Measurements from ENCODE around the gene RORC. TPM values are rescaled to one million over a fixed set of nuclear protein-coding genes. Genes with fewer than 3 reads are reported as not detected.

The RORC gene
- polyA plus RNA-seq, 3 donors = 0.03 TPM; not detected in 2

- intact Hi-C loops (cut with micrococcal nuclease) = no loop called here
- Histone ChIP-seq H3K4me2 (replicated peaks; ENCODE audit: extremely low read depth, low read length, poor library complexity, severe bottlenecking) (no peak overlapping the region), H4K20me1 (ENCODE audit: insufficient read depth, low read length) (no peaks in the 10 kb centered on the region), H3K36me3 (replicated peaks in 1 of 2; ENCODE audit: control insufficient read depth in 1 of 2, insufficient read depth in 2 of 2, low read length in 2 of 2) (peaks cover 0 to 6% of the 10 kb centered on the region in 2 donors), H3K27ac (ENCODE audit: low read depth in 1 of 2, low read length in 2 of 2) (no peak overlapping the region), H3K4me1 (ENCODE audit: control insufficient read depth in 1 of 2, insufficient read depth in 2 of 2, low read length in 2 of 2) (peaks cover 19 to 23% of the 10 kb centered on the region in 2 donors), H2AFZ (ENCODE audit: insufficient read depth, low read depth, low read length, poor library complexity, severe bottlenecking) (no peak overlapping the region), H3K9ac (ENCODE audit: insufficient read depth, low read length, poor library complexity, severe bottlenecking) (no peak overlapping the region), H3K27me3 (ENCODE audit: control insufficient read depth in 2 of 2, insufficient read depth in 2 of 2, low read length in 2 of 2) (no peaks in the 10 kb centered on the region), H3K9me3 (replicated peaks in 1 of 2; ENCODE audit: control insufficient read depth in 1 of 2, insufficient read depth in 1 of 2, low read length in 2 of 2) (no peaks in the 10 kb centered on the region), H3K4me3 (replicated peaks in 1 of 3; ENCODE audit: low read depth in 2 of 3, low read length in 3 of 3) (no peak overlapping the region), H3K79me2 (ENCODE audit: insufficient read depth, low read length) (no peaks in the 10 kb centered on the region)
- Mint-ChIP-seq H3K4me1 (peaks cover 25% of the 10 kb centered on the region), H3K4me3 (no peak overlapping the region), H3K27me3 (ENCODE audit: low read depth in 3 of 3) (peaks cover 1 to 6% (median 1%) of the 10 kb centered on the region in 3 donors), H3K36me3 (peaks cover 6 to 13% of the 10 kb centered on the region in 2 donors), H3K9me3 (peaks cover 0 to 4% (median 0%) of the 10 kb centered on the region in 7 donors), H3K27ac (no peak overlapping the region)
- DNase-seq = no peak
- 71% methylated on average over 1 of the region's 5 CpGs for WGBS (ENCODE audit: insufficient coverage)
- TF ChIP-seq, protein P1, sequence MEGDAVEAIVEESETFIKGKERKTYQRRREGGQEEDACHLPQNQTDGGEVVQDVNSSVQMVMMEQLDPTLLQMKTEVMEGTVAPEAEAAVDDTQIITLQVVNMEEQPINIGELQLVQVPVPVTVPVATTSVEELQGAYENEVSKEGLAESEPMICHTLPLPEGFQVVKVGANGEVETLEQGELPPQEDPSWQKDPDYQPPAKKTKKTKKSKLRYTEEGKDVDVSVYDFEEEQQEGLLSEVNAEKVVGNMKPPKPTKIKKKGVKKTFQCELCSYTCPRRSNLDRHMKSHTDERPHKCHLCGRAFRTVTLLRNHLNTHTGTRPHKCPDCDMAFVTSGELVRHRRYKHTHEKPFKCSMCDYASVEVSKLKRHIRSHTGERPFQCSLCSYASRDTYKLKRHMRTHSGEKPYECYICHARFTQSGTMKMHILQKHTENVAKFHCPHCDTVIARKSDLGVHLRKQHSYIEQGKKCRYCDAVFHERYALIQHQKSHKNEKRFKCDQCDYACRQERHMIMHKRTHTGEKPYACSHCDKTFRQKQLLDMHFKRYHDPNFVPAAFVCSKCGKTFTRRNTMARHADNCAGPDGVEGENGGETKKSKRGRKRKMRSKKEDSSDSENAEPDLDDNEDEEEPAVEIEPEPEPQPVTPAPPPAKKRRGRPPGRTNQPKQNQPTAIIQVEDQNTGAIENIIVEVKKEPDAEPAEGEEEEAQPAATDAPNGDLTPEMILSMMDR (IDR thresholded peaks at IDR 0.05) = no peak
Measured at GRCh38 chr1:151871284-151872030, 39.9 kb upstream of the RORC start.

DNA sequence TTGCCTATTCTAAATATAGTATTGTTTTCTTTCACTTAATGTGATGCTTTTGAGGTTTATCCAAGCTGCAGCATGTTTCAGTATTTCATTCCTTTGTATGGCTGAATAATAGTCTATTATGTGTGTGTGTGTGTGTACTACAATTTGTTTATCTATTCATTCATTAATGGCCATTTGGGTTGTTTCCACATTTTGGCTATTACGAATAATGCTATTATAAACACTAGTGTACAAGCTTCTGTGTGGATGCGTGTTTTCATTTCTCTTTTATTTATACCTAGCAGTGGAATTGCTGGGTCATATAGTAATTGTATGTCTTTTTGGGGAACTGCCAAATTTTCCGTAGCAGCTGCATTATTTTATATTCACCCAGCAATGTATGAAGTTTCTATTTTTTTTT, 36.9 kb upstream of the RORC start:
- Histone ChIP-seq H3K36me3 (replicated peaks in 1 of 2; ENCODE audit: control insufficient read depth in 1 of 2, insufficient read depth in 2 of 2, low read length in 2 of 2) (no peaks in the 10 kb centered on the region), H3K27me3 (ENCODE audit: control insufficient read depth in 2 of 2, insufficient read depth in 2 of 2, low read length in 2 of 2) (no peaks in the 10 kb centered on the region), H3K27ac (ENCODE audit: low read depth in 1 of 2, low read length in 2 of 2) (no peak overlapping the region), H4K20me1 (ENCODE audit: insufficient read depth, low read length) (no peaks in the 10 kb centered on the region), H3K9me3 (replicated peaks in 1 of 2; ENCODE audit: control insufficient read depth in 1 of 2, insufficient read depth in 1 of 2, low read length in 2 of 2) (no peaks in the 10 kb centered on the region), H3K4me2 (replicated peaks; ENCODE audit: extremely low read depth, low read length, poor library complexity, severe bottlenecking) (no peak overlapping the region), H3K9ac (ENCODE audit: insufficient read depth, low read length, poor library complexity, severe bottlenecking) (no peak overlapping the region), H3K4me3 (replicated peaks in 1 of 3; ENCODE audit: low read depth in 2 of 3, low read length in 3 of 3) (no peak overlapping the region), H2AFZ (ENCODE audit: insufficient read depth, low read depth, low read length, poor library complexity, severe bottlenecking) (no peak overlapping the region), H3K79me2 (ENCODE audit: insufficient read depth, low read length) (no peaks in the 10 kb centered on the region), H3K4me1 (ENCODE audit: control insufficient read depth in 1 of 2, insufficient read depth in 2 of 2, low read length in 2 of 2) (peaks cover 20 to 25% of the 10 kb centered on the region in 2 donors)
- WGBS (ENCODE audit: insufficient coverage) = no CpG with 5 or more reads among the region's 3 CpGs
- peaks cover 0 to 5% of the 10 kb centered on the region in 2 donors for H3K36me3 Mint-ChIP-seq
- DNase-seq = no peak
- TF ChIP-seq, protein P1 (IDR thresholded peaks at IDR 0.05) = no peak
- peaks cover 4 to 7% (median 6%) of the 10 kb centered on the region in 3 donors for H3K27me3 Mint-ChIP-seq (ENCODE audit: low read depth in 3 of 3)
- H3K27ac Mint-ChIP-seq = peak overlapping the region in 6 of 7 donors; percentile 85 to 95 (median 90)
- peaks cover 0 to 4% (median 0%) of the 10 kb centered on the region in 7 donors for H3K9me3 Mint-ChIP-seq
- H3K4me1 Mint-ChIP-seq = peaks cover 25% of the 10 kb centered on the region
- intact Hi-C loops (cut with micrococcal nuclease) = no loop called here
- no peak overlapping the region for H3K4me3 Mint-ChIP-seq
